GM13977 (cell line): ENCODE data around the gene ROBO3.

Experiments
- DNase-seq: peaks from one replicate; pipeline ENCODE4 v3.0.0; 2012; ENCODE audit warnings: low spot score
- CTCF ChIP-seq: IDR thresholded peaks from 2 replicates; pipeline ENCODE4 v1.5.1; 2012; ENCODE audit warnings: mild to moderate bottlenecking, control low read depth; ENCODE audit not compliant: insufficient read depth; ENCODE audit errors: extremely low read depth, missing control alignments
- in situ Hi-C: fragments of 300-500 bp; cut with MboI; formaldehyde crosslinking; loops from one replicate; pipeline ENCODE4 v1.12.0; 2022; ENCODE audit warnings: low sequenced_read_pairs, low pct_unique_long_range_greater_than_20kb, mixed read lengths, inconsistent platforms; ENCODE audit not compliant: unreplicated experiment

ROBO3 gene

GRCh38 chr11:124837491-124837856 lies 27.8 kb upstream of the ROBO3 start:
- in situ Hi-C loops = loop anchor here (25.0 kb wide), 1 partner anchor 175 kb away; the partner anchor contains the start of genes SIAE and SPA17
- peak; percentile 56 for TF ChIP-seq CTCF
- DNase-seq = peak; percentile 70

- no peak for DNase-seq
- TF ChIP-seq CTCF = no peak
- in situ Hi-C loops = loop anchor here (25.0 kb wide), 1 partner anchor 176 kb away; the partner anchor contains the start of genes SIAE and SPA17
Observed at GRCh38 chr11:124838805-124839127, 26.5 kb upstream of the ROBO3 start.

DNA sequence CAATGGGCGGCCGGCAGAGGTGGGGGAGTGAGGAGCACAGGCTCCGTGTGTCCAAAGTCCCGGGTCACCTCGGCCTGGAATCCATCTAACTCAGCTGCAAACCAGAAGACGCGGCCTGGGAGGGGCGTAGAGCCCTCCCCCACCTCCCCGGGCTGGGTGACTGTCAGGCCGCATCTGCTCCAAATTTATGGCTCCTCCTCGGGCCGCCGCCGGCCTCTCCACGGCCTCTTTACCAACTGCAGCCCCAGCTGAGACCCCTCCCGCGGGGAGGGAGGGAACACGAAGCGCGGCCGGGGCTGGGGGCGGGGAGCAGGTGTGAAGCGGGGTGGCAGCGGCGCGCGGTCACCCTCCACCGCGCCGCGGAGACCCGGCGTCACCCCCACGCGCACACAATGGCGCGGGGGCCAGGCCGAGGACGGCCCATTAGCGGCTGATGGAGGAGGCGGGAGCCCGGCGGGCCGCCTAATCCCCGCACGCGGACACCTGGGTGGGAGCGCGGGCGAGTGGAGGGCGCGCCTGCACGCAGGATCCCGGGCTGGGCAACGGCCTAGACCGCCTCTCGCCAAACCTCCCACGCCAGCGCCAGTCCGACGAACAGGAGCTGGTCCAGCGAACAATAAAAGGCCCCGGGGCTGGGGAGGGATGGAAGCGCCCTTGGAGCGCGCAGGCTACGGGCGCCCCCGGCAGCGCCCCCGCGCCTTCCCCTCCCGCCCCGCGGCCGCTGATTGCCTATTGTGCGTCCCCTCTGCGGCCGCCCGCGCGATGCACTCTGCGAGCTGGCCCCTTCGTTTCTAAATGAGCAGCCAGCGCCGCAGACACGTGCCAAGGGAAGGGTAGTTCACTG lies 25.9 kb upstream of the ROBO3 start:
- TF ChIP-seq CTCF = no peak
- in situ Hi-C loops = loop anchor here (25.0 kb wide), 1 partner anchor 177 kb away; the partner anchor contains the start of genes SIAE and SPA17
- DNase-seq = peak; percentile 33

GRCh38 chr11:124839972-124840621 lies 25.1 kb upstream of the ROBO3 start:
- TF ChIP-seq CTCF = no peak
- DNase-seq = peak; percentile 36
- in situ Hi-C loops = loop anchor here (25.0 kb wide), 1 partner anchor 178 kb away; the partner anchor contains the start of genes SIAE and SPA17

GRCh38 chr11:124840666-124841065 lies 24.6 kb upstream of the ROBO3 start:
- no peak for DNase-seq
- in situ Hi-C loops = loop anchor here (25.0 kb wide), 1 partner anchor 178 kb away; the partner anchor contains the start of genes SIAE and SPA17

More at GRCh38 chr11:124840666-124841065, 24.6 kb upstream of the ROBO3 start:
- TF ChIP-seq CTCF = no peak
